Prostate gland (tissue), 2 donors: ENCODE measurements around the gene SEM1.

ENCODE experiments used
- CTCF ChIP-seq, 4 experiments: fragments of 200-600 bp in 2 of 4; fragments of 450-650 bp in 2 of 4; sonication (generic) in 2 of 4; IDR thresholded peaks; 1 replicate in 3 of 4; 2 replicates in 1 of 4; pipeline ENCODE4 v1.5.1; 2016 to 2019; ENCODE audit warnings: antibody characterized with exemption in 4 of 4, mild to moderate bottlenecking in 2 of 4, moderate library complexity in 2 of 4
- POLR2A ChIP-seq: fragments of 450-650 bp; IDR thresholded peaks from one replicate; pipeline ENCODE4 v1.6.1; 2016; ENCODE audit warnings: antibody characterized with exemption, mild to moderate bottlenecking
- POLR2AphosphoS5 ChIP-seq: sonication (generic); formaldehyde crosslinking; IDR thresholded peaks from one replicate; pipeline ENCODE4 v1.6.1; 2017; ENCODE audit warnings: antibody characterized with exemption

- TF ChIP-seq POLR2AphosphoS5 (peak; percentile 96), CTCF (IDR thresholded peaks at IDR 0.05) (peak in 2 of 4 experiments; percentile 4 to 11), POLR2A (peak; percentile 36)
These were observed at the start of gene SEM1 for GRCh38 chr7:96709381-96710228.
